DOHH2 (cell line): ENCODE data around the gene PRKCQ.

Experiments
- H3F3A ChIP-seq: fragments of 200-600 bp; sonication (generic), shearing (Covaris generic); 2 replicates; pipeline ENCODE4 v1.6.0; 2016; ENCODE audit warnings: antibody characterized with exemption, mild to moderate bottlenecking; ENCODE audit not compliant: control insufficient read depth, insufficient read depth
- H3K27ac ChIP-seq: fragments of 200-600 bp; sonication (generic); 2 replicates; pipeline ENCODE4 v1.5.1; 2014; ENCODE audit warnings: low read depth, mild to moderate bottlenecking, low read length, moderate library complexity
- H3K27me3 ChIP-seq: fragments of 200-600 bp; sonication (generic); 2 replicates; pipeline ENCODE4 v1.6.1; 2014; ENCODE audit warnings: mild to moderate bottlenecking, low read length, mixed read lengths; ENCODE audit not compliant: control insufficient read depth
- H3K36me3 ChIP-seq: fragments of 200-600 bp; sonication (generic); 2 replicates; pipeline ENCODE4 v1.6.1; 2014; ENCODE audit warnings: mild to moderate bottlenecking, low read length, moderate library complexity, mixed read lengths; ENCODE audit not compliant: control insufficient read depth
- H3K4me1 ChIP-seq: fragments of 200-600 bp; sonication (generic); 2 replicates; pipeline ENCODE4 v1.6.1; 2014; ENCODE audit warnings: mild to moderate bottlenecking, low read length, mixed read lengths; ENCODE audit not compliant: control insufficient read depth
- H3K4me2 ChIP-seq: fragments of 200-600 bp; sonication (generic); 2 replicates; pipeline ENCODE4 v1.6.0; 2014; ENCODE audit warnings: mild to moderate bottlenecking, low read length, moderate library complexity
- H3K4me3 ChIP-seq: fragments of 200-600 bp; sonication (generic); 2 replicates; pipeline ENCODE4 v1.5.1; 2014; ENCODE audit warnings: mild to moderate bottlenecking, low read length, mixed read lengths
- H3K79me2 ChIP-seq: fragments of 200-600 bp; sonication (generic); 2 replicates; pipeline ENCODE4 v1.6.1; 2014; ENCODE audit warnings: mild to moderate bottlenecking, low read length, mixed read lengths; ENCODE audit not compliant: control insufficient read depth
- H3K9me2 ChIP-seq: fragments of 200-600 bp; sonication (generic); replicated peaks from 2 replicates; pipeline ENCODE4 v1.6.1; 2014; ENCODE audit warnings: mild to moderate bottlenecking, low read length, mixed read lengths; ENCODE audit not compliant: control insufficient read depth
- H3K9me3 ChIP-seq: fragments of 200-600 bp; sonication (generic); 2 replicates; pipeline ENCODE4 v1.6.1; 2014; ENCODE audit warnings: antibody characterized with exemption, low read length, mixed read lengths; ENCODE audit not compliant: control insufficient read depth, insufficient read depth
- H4K20me1 ChIP-seq: fragments of 200-600 bp; sonication (generic); 2 replicates; pipeline ENCODE4 v1.6.0; 2014; ENCODE audit warnings: low read depth, mild to moderate bottlenecking, antibody characterized with exemption, low read length, moderate library complexity; ENCODE audit not compliant: control insufficient read depth, insufficient read depth
- EZH2phosphoT487 ChIP-seq: fragments of 200-600 bp; sonication (generic); IDR thresholded peaks from 2 replicates; pipeline ENCODE4 v1.6.1; 2017; ENCODE audit warnings: borderline replicate concordance, mild to moderate bottlenecking, antibody characterized with exemption, low read length, moderate library complexity, mixed read lengths
- TF ChIP-seq, protein P1 (sequence below): fragments of 200-600 bp; sonication (generic); IDR thresholded peaks from one replicate; pipeline ENCODE4 v1.5.1; 2014; ENCODE audit warnings: antibody characterized with exemption, mild to moderate bottlenecking, low read depth, low read length; ENCODE audit not compliant: poor library complexity, severe bottlenecking

Gene PRKCQ

DNA sequence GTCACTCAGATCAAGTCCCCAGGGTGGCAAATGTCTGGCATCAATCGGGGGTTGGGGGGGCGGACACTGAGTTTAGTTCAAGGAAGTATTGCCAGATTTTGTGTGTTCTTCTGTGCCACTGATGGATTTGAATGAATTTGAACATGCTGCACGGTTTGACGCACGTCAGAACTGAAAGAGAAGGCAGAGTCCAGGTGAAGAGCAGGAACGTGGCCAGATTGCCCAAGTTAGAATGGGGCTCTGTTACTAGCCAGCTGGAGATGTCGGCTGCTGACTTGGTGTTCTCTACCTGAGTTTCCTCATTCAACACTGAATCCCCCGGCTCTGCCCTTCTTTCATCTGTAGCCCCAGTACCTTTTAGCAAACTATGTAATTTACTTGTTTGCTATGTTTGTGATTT, 180.2 kb downstream of the PRKCQ start:
- H3K9me3 ChIP-seq, result no peaks in the 10 kb centered on the region

DNA sequence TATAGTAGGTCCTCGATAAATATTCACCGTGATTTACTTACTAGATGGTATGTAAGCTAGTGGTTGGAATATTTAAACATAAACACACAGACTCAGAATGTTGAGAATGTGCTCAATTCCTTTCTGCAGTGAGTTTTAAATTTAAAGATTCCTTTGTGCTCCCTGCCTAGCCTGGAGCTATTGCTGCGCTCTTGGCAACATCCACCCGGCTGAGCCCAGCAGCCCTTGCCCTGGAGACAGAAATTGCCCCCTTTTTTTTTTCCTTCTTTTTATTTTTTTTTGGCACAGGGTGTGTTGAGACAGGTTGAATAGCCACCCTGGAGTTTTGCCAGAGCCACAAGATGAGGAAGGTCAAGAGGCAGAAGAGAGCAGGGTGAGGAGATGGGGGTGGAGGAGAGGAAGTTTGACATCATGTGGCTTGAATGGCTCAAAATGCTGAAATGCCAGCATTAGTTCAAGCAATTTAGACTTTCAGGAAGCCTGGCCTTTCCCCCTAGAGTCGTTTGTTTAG, 180.8 kb downstream of the PRKCQ start:
- Histone ChIP-seq H3F3A (0 out of 2 replicates have a peak, but pooled peaks cover 5% of the 10 kb centered on the region), H3K36me3 (no peaks in the 10 kb centered on the region), H3K4me1 (peaks cover 40% of the 10 kb centered on the region), H3K9me3 (no peaks in the 10 kb centered on the region), H3K27me3 (no peaks in the 10 kb centered on the region), H4K20me1 (no peaks in the 10 kb centered on the region), H3K9me2 (no peaks in the 10 kb centered on the region), H3K4me3 (no peak overlapping the region), H3K27ac (no peak overlapping the region), H3K79me2 (no peaks in the 10 kb centered on the region), H3K4me2 (peak overlapping the region; percentile 83)
- no peak for TF ChIP-seq EZH2phosphoT487
- TF ChIP-seq, protein P1, sequence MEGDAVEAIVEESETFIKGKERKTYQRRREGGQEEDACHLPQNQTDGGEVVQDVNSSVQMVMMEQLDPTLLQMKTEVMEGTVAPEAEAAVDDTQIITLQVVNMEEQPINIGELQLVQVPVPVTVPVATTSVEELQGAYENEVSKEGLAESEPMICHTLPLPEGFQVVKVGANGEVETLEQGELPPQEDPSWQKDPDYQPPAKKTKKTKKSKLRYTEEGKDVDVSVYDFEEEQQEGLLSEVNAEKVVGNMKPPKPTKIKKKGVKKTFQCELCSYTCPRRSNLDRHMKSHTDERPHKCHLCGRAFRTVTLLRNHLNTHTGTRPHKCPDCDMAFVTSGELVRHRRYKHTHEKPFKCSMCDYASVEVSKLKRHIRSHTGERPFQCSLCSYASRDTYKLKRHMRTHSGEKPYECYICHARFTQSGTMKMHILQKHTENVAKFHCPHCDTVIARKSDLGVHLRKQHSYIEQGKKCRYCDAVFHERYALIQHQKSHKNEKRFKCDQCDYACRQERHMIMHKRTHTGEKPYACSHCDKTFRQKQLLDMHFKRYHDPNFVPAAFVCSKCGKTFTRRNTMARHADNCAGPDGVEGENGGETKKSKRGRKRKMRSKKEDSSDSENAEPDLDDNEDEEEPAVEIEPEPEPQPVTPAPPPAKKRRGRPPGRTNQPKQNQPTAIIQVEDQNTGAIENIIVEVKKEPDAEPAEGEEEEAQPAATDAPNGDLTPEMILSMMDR, result no peak

More for the DNA sequence above, 180.2 kb downstream of the PRKCQ start:
- Histone ChIP-seq H3K9me2 (no peaks in the 10 kb centered on the region), H3K4me3 (peak overlapping the region; percentile 69), H3K27me3 (no peaks in the 10 kb centered on the region), H3K36me3 (no peaks in the 10 kb centered on the region), H3K4me1 (peaks cover 39% of the 10 kb centered on the region), H3F3A (0 out of 2 replicates have a peak, but pooled peaks cover 5% of the 10 kb centered on the region), H3K27ac (no peak overlapping the region), H3K79me2 (no peaks in the 10 kb centered on the region), H3K4me2 (peak overlapping the region; percentile 83), H4K20me1 (no peaks in the 10 kb centered on the region)
- TF ChIP-seq, protein P1, result no peak
- no peak for TF ChIP-seq EZH2phosphoT487

DNA sequence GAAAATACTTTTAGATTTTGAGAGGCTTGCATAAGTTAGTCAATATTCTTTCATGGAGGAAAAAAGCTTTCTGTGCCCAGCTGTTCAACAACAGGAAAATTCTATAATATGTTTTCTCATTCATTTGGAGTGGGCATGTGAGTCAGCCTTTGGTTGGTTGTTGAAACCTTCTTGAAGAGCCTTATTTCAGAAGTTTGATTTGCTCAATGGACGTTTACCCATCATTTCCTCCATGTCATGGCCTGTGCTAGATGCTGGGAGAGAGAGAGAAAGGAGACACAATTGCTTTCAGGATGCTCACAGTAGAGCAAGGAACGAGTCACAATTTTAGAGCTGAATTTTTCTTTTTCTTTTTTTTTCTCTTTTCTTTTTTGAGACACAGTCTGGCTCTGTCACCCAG, 181.7 kb downstream of the PRKCQ start:
- no peak overlapping the region for H3K4me2 ChIP-seq
- no peak overlapping the region for H3K4me3 ChIP-seq
- peaks cover 44% of the 10 kb centered on the region for H3K4me1 ChIP-seq
- no peak overlapping the region for H3K27ac ChIP-seq
- TF ChIP-seq, protein P1, result no peak
- TF ChIP-seq EZH2phosphoT487, result no peak
- no peaks in the 10 kb centered on the region for H3K9me2 ChIP-seq
- no peaks in the 10 kb centered on the region for H3K27me3 ChIP-seq
- no peaks in the 10 kb centered on the region for H3K36me3 ChIP-seq
- 0 out of 2 replicates have a peak, but pooled peaks cover 3% of the 10 kb centered on the region for H3F3A ChIP-seq
- H3K9me3 ChIP-seq, result no peaks in the 10 kb centered on the region
- no peaks in the 10 kb centered on the region for H3K79me2 ChIP-seq
- H4K20me1 ChIP-seq, result no peaks in the 10 kb centered on the region
